Mammary epithelial cell (primary cell): ENCODE results near the gene PNPLA1.

Source experiments
- CTCF ChIP-seq, 2 donors: IDR thresholded peaks in 1 of 2; conservative IDR thresholded peaks in 1 of 2; 2 replicates each; pipeline ENCODE4 v1.5.1; 2011 to 2012; ENCODE audit warnings: inconsistent platforms in 2 of 2, low read length in 2 of 2, mild to moderate bottlenecking in 2 of 2, control low read depth in 1 of 2, low read depth in 1 of 2; ENCODE audit not compliant: insufficient read depth in 1 of 2; ENCODE audit errors: extremely low read depth in 1 of 2
- EZH2 ChIP-seq: IDR thresholded peaks from 2 replicates; pipeline ENCODE4 v1.6.1; 2012; ENCODE audit warnings: low read length, inconsistent platforms, borderline replicate concordance

GRCh38 chr6:36355819-36356218 lies 86.0 kb downstream of the PNPLA1 start:
- TF ChIP-seq CTCF (conservative IDR thresholded peaks at IDR 0.05 in 1 of 2, IDR thresholded peaks at IDR 0.05 in 1 of 2; ENCODE audit: extremely low read depth in 1 of 2, insufficient read depth in 1 of 2, low read depth in 1 of 2, low read length in 2 of 2) (no peak), EZH2 (no peak)
